GM12892 (cell line): ENCODE data around the gene HEBP1.

Experiments
- POLR2A ChIP-seq: IDR thresholded peaks from 2 replicates; pipeline ENCODE4 v1.6.1; 2011; ENCODE audit warnings: low read depth, low read length, control low read depth
- POLR2AphosphoS5 ChIP-seq: IDR thresholded peaks from 2 replicates; pipeline ENCODE4 v1.6.1; 2011; ENCODE audit warnings: low read depth, low read length, control low read depth

GRCh38 chr12:13026286-13026685 is 26.2 kb upstream of the HEBP1 start:
- TF ChIP-seq POLR2A (no peak), POLR2AphosphoS5 (no peak)
